GM12892 (cell line): ENCODE results near the gene ZEB2.

Experiments
- POLR2A ChIP-seq: IDR thresholded peaks from 2 replicates; pipeline ENCODE4 v1.6.1; 2011; ENCODE audit warnings: low read depth, low read length, control low read depth
- POLR2AphosphoS5 ChIP-seq: IDR thresholded peaks from 2 replicates; pipeline ENCODE4 v1.6.1; 2011; ENCODE audit warnings: low read depth, low read length, control low read depth
- TAF1 ChIP-seq: IDR thresholded peaks from 2 replicates; pipeline ENCODE4 v1.6.1; 2011; ENCODE audit warnings: low read depth, mild to moderate bottlenecking, control low read depth, low read length, borderline replicate concordance

- no peak for TF ChIP-seq POLR2A
- no peak for TF ChIP-seq POLR2AphosphoS5
- TF ChIP-seq TAF1 = no peak
These were observed 54.2 kb downstream of the ZEB2 start for GRCh38 chr2:144465749-144466148.
